HG02588 (cell line): ENCODE measurements around the gene ZNF649.

Experiments
- ATAC-seq: cut with Tn5 transposase; IDR thresholded peaks from one replicate; pipeline ENCODE4 v1.9.1; 2021; ENCODE audit warnings: mild to moderate bottlenecking, moderate library complexity; ENCODE audit not compliant: unreplicated experiment

Gene ZNF649

GRCh38 chr19:51889934-51890333, 14.9 kb downstream of the ZNF649 start:
- ATAC-seq: no peak

- no peak for ATAC-seq
Measured at GRCh38 chr19:51887522-51888498, 17.0 kb downstream of the ZNF649 start, which contains the start of gene ZNF577. Gene ZNF577, minus strand, starts transcription at chr19:51887951. Its CDS starts 7,569 bp downstream, at chr19:51880382.

DNA sequence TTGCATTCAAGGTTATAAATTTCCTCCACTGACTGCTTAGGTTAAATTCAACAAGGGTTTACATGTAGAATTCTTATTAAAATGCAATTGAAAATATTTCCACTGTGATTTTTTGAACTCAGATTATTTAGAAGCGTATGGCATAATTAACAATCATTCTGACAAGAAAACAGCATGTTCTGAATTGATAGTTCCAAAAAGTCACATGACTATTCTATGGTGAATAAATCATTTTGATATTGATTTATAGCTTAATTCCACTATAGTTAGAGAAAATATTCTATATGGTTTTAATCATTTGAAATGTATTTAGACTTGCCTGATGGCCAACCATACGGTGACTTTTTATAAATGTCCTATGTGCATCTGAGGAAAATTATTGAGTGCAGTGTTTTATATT, 20.1 kb downstream of the ZNF649 start:
- ATAC-seq: no peak

DNA sequence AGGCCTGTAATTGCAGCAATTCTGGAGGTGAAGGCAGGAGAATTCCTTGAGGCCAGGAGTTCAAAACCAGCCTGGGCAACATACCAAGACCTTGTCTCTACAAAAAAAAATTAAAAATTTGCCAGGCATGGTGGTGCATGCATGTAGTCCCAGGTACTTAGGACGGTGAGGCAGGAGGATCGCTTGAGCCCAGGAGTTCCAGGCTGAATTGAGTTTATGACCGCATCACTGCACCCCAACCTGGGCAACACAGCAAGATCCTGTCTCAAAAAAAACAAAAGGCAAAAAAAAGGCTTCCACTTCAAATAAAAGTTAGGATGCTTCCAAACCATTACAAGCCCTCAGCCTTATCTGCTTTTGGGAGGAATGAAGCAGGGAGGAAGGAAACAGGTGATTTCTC, 22.3 kb downstream of the ZNF649 start:
- ATAC-seq: no peak

DNA sequence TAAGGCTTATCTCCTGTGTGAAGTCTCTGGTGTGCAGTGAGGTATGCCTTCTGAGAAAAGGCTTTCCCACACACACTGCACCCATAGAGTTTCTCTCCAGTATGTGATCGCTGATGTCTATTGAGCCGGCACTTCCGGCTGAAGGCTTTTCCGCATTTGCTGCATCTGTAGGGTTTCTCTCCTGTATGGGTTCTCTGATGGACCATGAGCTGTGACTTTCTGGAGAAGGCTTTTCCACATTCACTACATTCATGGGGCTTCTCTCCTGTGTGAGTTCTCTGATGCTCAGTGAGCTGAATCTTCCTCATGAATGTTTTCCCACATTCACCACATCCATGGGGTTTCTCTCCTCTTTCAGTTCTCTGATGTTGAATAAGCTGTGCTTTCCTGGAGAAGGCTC, 31.7 kb downstream of the ZNF649 start:
- ATAC-seq: no peak

- ATAC-seq: no peak
Measured at GRCh38 chr19:51861870-51862622, 42.8 kb downstream of the ZNF649 start.
